Cardiac muscle cell (in vitro differentiated cells and primary cell): ENCODE data around the gene C5orf46. TPM values are rescaled to one million over a fixed set of nuclear protein-coding genes. Genes with fewer than 3 reads are reported as not detected.
A peak's percentile ranks its signal among the peaks of the same experiment; 100 is the strongest.

Experiments
- DNase-seq, 2 donors: peaks; one replicate each; pipeline versions ENCODE4 v3.0.0 to v3.0.0-alpha.2; 2010 to 2017; ENCODE audit warnings: low read depth in 1 of 2, low spot score in 1 of 2
- H3K27ac ChIP-seq: fragments of 200-600 bp; sonication (generic); 2 replicates; pipeline ENCODE4 v1.5.1; 2016
- H3K27me3 ChIP-seq: fragments of 200-600 bp; sonication (generic); 2 replicates; pipeline ENCODE4 v1.6.0; 2016; ENCODE audit warnings: control low read depth
- H3K36me3 ChIP-seq: fragments of 200-600 bp; sonication (generic); 2 replicates; pipeline ENCODE4 v1.5.1; 2016; ENCODE audit warnings: control low read depth
- H3K4me1 ChIP-seq: fragments of 200-600 bp; sonication (generic); 2 replicates; pipeline ENCODE4 v1.8.1; 2017; ENCODE audit warnings: low read depth, mild to moderate bottlenecking, mixed run types
- H3K4me3 ChIP-seq: fragments of 200-600 bp; sonication (generic); 2 replicates; pipeline ENCODE4 v1.5.1; 2016; ENCODE audit warnings: mild to moderate bottlenecking
- H3K9me3 ChIP-seq: fragments of 200-600 bp; sonication (generic); 2 replicates; pipeline ENCODE4 v1.5.1; 2017; ENCODE audit warnings: low read depth, mild to moderate bottlenecking, control low read depth
- polyA plus RNA-seq: library from polyadenylated mRNA; unstranded; fragments of >200 nt; fragmentation: Nextera tagmentation; extraction: Ambion mirVana; gene quantifications from 2 replicates; pipeline ENCODE4 v1.2.1, GENCODE V29; 2016
- total RNA-seq: library from RNA; depleted of rRNA; stranded (reverse); fragments of >200 nt; gene quantifications from 2 replicates; pipeline ENCODE4 v1.2.3, GENCODE V29; 2016
- TF ChIP-seq, protein P1 (sequence below): IDR thresholded peaks from 2 replicates; pipeline ENCODE4 v1.5.1; 2012; ENCODE audit warnings: low read depth, mild to moderate bottlenecking, low read length

C5orf46 gene
- total and polyA plus RNA-seq, 2 experiments from 2014 or later = 0.43 TPM; not detected in 1

DNA sequence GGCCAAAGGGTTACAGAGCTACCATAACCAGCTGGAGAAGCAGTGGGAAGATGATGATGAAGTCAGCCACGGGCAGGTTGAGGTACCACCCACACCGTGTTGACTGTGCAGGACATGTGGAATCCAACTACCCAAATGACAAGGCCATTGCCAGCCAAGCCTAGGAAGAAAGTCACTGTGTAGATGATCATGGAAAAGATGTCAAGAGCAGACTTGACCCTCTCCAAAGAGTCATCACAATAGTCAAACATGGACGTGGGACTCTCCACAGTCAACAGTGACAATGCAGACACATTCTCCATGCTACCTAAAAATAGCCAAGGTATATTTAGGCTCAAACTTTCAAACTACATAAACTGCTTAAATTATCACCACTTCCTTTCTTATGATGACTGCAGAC, 54.0 kb downstream of the C5orf46 start:
- H3K4me3 ChIP-seq = no peak overlapping the region
- H3K9me3 ChIP-seq = no peaks in the 10 kb centered on the region
- TF ChIP-seq, protein P1, sequence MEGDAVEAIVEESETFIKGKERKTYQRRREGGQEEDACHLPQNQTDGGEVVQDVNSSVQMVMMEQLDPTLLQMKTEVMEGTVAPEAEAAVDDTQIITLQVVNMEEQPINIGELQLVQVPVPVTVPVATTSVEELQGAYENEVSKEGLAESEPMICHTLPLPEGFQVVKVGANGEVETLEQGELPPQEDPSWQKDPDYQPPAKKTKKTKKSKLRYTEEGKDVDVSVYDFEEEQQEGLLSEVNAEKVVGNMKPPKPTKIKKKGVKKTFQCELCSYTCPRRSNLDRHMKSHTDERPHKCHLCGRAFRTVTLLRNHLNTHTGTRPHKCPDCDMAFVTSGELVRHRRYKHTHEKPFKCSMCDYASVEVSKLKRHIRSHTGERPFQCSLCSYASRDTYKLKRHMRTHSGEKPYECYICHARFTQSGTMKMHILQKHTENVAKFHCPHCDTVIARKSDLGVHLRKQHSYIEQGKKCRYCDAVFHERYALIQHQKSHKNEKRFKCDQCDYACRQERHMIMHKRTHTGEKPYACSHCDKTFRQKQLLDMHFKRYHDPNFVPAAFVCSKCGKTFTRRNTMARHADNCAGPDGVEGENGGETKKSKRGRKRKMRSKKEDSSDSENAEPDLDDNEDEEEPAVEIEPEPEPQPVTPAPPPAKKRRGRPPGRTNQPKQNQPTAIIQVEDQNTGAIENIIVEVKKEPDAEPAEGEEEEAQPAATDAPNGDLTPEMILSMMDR = no peak
- H3K27ac ChIP-seq = no peak overlapping the region
- no peaks in the 10 kb centered on the region for H3K36me3 ChIP-seq
- DNase-seq = no peak
- no peaks in the 10 kb centered on the region for H3K27me3 ChIP-seq
- H3K4me1 ChIP-seq = peaks cover 4% of the 10 kb centered on the region

DNA sequence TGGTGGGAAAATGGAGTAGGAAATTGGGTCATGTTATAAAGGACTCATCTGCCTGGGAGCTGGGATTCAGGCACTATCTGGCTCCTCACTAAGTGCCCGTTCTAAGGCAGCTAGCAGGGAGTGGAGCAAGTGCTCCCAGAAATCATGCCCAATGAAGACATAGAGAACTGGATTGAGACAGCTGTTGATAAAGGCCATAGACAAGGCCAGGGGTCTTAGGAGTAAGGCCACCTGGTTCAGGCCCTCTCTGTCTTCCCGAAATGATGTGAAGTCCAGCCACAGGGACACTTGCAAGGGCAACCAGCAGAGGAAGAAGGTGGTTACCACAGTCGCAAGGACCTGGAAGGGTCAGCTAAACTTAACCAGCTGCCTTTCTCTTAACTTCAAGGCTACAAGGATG, 54.8 kb downstream of the C5orf46 start:
- no peak overlapping the region for H3K4me3 ChIP-seq
- no peaks in the 10 kb centered on the region for H3K36me3 ChIP-seq
- H3K9me3 ChIP-seq = no peaks in the 10 kb centered on the region
- peaks cover 4% of the 10 kb centered on the region for H3K4me1 ChIP-seq
- no peaks in the 10 kb centered on the region for H3K27me3 ChIP-seq
- H3K27ac ChIP-seq = no peak overlapping the region
- TF ChIP-seq, protein P1 = no peak
- DNase-seq = no peak

DNA sequence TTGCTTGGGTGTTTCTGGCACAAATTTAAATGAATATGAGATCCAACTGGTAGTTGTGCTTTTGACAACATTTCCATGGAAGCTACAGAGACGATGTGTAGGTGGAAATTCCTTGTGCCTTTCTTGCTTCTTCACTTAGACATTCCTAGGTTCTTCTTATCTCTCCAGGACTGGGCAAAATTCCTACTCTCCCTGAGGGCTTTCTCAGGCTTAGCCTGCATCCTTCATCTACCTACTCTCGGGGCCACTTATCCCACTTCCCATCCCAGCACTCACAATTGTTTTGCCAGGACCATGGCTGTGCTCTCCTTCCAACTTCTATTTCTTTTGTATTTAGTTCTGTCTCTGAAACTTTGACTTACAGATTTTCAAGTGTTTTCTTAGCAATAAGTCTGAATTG, 57.1 kb downstream of the C5orf46 start:
- no peak overlapping the region for H3K4me3 ChIP-seq
- DNase-seq = no peak
- no peaks in the 10 kb centered on the region for H3K36me3 ChIP-seq
- H3K9me3 ChIP-seq = no peaks in the 10 kb centered on the region
- TF ChIP-seq, protein P1 = no peak
- H3K27me3 ChIP-seq = no peaks in the 10 kb centered on the region
- H3K27ac ChIP-seq = no peak overlapping the region
- H3K4me1 ChIP-seq = peaks cover 18% of the 10 kb centered on the region

DNA sequence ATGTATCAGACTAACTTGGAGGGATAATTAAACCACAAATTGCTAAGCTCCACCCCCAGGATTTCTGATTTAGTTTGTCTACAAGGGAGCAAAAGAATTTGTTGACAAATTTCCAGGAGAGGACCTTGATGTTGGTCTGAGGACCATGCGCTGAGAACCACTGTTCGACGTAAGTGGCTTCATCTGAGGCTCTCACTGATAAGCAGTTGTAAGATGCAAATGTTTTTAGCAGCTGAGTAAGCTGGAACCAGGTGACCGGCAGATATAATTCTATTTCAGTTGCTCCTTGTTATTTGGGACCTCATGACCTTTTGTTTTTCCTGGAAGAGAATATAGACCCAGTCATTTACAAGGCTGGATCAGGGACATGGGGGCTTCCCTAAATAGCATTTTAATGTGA, 60.7 kb downstream of the C5orf46 start:
- H3K4me1 ChIP-seq = peaks cover 23% of the 10 kb centered on the region
- no peaks in the 10 kb centered on the region for H3K36me3 ChIP-seq
- H3K4me3 ChIP-seq = no peak overlapping the region
- H3K9me3 ChIP-seq = no peaks in the 10 kb centered on the region
- H3K27ac ChIP-seq = no peak overlapping the region
- no peaks in the 10 kb centered on the region for H3K27me3 ChIP-seq
- peak in 1 of 2 donors; percentile 35 for DNase-seq
- TF ChIP-seq, protein P1 = no peak

DNA sequence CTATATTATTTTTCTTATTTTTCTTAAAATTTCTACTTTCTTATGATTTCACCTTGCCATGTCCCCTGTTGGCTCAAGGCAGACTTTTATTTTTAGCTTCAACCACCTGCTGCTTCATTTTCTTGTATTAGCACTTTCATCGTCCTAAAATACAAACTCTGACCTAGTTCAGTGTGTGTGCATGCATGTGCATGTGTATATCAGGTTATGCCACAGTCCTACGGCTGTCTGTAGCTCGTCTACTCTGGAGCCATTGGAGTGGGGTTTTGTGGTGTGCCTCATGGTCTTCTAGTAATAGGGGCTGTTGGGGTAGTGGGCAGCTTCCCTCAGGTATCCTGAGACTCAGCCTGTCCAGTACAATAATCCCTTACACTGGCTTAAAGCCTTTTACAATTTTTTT, 61.5 kb downstream of the C5orf46 start:
- H3K4me3 ChIP-seq = no peak overlapping the region
- DNase-seq = no peak
- no peaks in the 10 kb centered on the region for H3K27me3 ChIP-seq
- no peaks in the 10 kb centered on the region for H3K9me3 ChIP-seq
- peaks cover 23% of the 10 kb centered on the region for H3K4me1 ChIP-seq
- TF ChIP-seq, protein P1 = no peak
- no peak overlapping the region for H3K27ac ChIP-seq
- H3K36me3 ChIP-seq = no peaks in the 10 kb centered on the region

DNA sequence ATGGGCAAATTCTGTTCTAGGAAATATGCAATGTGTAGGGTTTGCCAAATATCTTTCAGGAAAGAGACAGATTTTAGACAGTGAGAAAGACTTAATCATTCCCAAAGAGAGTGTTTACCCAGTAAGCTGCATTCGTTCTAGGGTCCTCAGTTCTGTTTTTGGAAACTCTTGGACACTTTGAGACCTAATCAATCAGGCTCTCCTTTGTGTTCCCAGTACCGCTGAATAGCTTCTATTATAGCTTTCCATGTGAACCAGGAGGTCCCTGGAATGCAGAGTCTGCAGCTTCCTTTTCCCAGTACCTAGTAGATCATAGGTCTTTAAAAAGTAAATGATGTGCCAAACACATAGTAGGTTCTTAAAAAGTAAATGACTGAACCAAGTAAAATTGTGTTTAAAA, 63.5 kb downstream of the C5orf46 start:
- Histone ChIP-seq H3K27me3 (no peaks in the 10 kb centered on the region), H3K9me3 (no peaks in the 10 kb centered on the region), H3K4me3 (no peak overlapping the region), H3K27ac (no peak overlapping the region), H3K36me3 (no peaks in the 10 kb centered on the region), H3K4me1 (peaks cover 19% of the 10 kb centered on the region)
- TF ChIP-seq, protein P1 = no peak
- DNase-seq = peak in 1 of 2 donors; percentile 3
